Measurements from ENCODE around the gene XYLT1.

XYLT1 gene, protein sequence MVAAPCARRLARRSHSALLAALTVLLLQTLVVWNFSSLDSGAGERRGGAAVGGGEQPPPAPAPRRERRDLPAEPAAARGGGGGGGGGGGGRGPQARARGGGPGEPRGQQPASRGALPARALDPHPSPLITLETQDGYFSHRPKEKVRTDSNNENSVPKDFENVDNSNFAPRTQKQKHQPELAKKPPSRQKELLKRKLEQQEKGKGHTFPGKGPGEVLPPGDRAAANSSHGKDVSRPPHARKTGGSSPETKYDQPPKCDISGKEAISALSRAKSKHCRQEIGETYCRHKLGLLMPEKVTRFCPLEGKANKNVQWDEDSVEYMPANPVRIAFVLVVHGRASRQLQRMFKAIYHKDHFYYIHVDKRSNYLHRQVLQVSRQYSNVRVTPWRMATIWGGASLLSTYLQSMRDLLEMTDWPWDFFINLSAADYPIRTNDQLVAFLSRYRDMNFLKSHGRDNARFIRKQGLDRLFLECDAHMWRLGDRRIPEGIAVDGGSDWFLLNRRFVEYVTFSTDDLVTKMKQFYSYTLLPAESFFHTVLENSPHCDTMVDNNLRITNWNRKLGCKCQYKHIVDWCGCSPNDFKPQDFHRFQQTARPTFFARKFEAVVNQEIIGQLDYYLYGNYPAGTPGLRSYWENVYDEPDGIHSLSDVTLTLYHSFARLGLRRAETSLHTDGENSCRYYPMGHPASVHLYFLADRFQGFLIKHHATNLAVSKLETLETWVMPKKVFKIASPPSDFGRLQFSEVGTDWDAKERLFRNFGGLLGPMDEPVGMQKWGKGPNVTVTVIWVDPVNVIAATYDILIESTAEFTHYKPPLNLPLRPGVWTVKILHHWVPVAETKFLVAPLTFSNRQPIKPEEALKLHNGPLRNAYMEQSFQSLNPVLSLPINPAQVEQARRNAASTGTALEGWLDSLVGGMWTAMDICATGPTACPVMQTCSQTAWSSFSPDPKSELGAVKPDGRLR

DNA sequence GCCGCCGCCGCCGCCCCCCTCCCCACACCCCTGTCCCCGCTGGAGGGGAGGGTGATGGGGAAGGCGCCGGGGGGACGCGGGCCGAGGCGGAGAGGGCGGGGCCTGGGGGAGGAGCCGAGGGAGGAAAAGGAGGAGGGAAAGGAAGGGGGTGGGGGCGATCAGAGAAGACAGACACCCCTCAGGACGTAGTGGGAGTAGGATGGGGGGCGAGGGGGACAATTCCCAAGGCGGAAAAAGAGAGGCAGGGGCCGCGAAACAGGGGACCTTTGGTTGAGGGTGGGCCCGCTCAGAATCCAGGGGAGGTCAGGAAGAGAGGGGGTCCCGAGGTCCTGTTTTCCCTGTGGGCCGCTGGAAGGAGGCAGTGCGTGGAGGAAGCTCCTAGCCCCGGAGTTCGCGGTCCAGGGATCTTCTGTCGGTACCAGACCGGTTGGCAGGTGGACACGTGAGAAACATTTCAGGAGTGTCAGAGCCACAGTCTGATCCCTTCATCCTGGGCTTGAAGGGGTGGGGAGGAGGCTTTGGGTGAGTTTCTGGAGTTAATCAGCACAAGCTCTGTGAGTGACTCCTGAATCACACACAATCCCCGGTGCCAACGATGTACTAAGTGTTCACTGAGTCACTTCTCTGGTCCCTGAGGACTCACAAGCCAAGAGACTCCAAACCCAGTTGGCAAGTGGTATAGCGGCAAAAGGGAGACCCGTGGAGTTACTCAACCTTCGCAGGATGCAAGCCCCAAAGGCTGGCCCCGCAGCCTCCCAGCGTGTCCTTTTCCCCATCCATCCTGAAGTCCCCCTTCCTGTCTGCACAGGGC is at the start of gene XYLT1:
Gene XYLT1 (minus strand): TSS at position 53 of the 811 bp plus-strand sequence. CDS start 164 bp downstream, outside the sequence.
- TF ChIP-seq LEF1 (IDR thresholded peaks at IDR 0.05; ENCODE audit: borderline replicate concordance), result no peak
- no peak for TF ChIP-seq L3MBTL2 (conservative IDR thresholded peaks at IDR 0.05)
- TF ChIP-seq HDGF (IDR thresholded peaks at IDR 0.05; ENCODE audit: borderline replicate concordance), result no peak
- TF ChIP-seq TARDBP (IDR thresholded peaks at IDR 0.05), result no peak
- TF ChIP-seq BHLHE40 (IDR thresholded peaks at IDR 0.05; ENCODE audit: borderline replicate concordance), result no peak
- TF ChIP-seq CTBP1 (IDR thresholded peaks at IDR 0.05; ENCODE audit: borderline replicate concordance), result no peak
- no peak for TF ChIP-seq ELF4 (IDR thresholded peaks at IDR 0.05)
- TF ChIP-seq ZNF384 (IDR thresholded peaks at IDR 0.05), result no peak
- no peak for TF ChIP-seq SP1 (IDR thresholded peaks at IDR 0.05)
- TF ChIP-seq, protein P1, sequence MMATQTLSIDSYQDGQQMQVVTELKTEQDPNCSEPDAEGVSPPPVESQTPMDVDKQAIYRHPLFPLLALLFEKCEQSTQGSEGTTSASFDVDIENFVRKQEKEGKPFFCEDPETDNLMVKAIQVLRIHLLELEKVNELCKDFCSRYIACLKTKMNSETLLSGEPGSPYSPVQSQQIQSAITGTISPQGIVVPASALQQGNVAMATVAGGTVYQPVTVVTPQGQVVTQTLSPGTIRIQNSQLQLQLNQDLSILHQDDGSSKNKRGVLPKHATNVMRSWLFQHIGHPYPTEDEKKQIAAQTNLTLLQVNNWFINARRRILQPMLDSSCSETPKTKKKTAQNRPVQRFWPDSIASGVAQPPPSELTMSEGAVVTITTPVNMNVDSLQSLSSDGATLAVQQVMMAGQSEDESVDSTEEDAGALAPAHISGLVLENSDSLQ (IDR thresholded peaks at IDR 0.05), result no peak
- no peak for TF ChIP-seq SUZ12 (IDR thresholded peaks at IDR 0.05)
- TF ChIP-seq ARNT (IDR thresholded peaks at IDR 0.05), result no peak
- no peak for TF ChIP-seq FOXK2 (IDR thresholded peaks at IDR 0.05)
- no peak for TF ChIP-seq FOXA1 (IDR thresholded peaks at IDR 0.05)
- no peak for TF ChIP-seq NFRKB (IDR thresholded peaks at IDR 0.05)
- no peak for TF ChIP-seq FOXM1 (IDR thresholded peaks at IDR 0.05; ENCODE audit: borderline replicate concordance)
- no peak for DNase-seq (ENCODE audit: extremely low spot score)
- ChIA-PET POLR2A (no interaction called here), CTCF (no interaction called here)

DNA sequence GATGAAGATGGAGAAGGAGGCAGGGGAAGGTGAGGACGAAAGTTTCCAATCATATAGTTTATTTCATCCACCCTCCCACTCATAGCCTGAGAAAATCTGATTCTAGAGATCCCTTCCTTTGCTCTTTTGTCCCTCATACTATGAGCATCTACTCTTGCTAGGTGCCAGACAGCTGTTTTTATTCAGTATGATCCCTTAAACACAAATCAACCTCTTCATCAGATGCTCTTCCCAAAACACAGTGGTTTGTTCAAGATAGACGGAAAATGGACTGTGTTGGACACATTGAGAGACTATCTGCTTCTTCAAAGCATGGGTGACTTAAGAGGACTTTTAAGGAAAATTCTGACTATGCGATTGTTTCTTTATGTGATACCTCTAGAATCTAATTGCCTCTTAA is 49.4 kb upstream of the XYLT1 start:
- POLR2A ChIA-PET, result no interaction called here
- no peak for TF ChIP-seq L3MBTL2 (conservative IDR thresholded peaks at IDR 0.05)
- no peak for TF ChIP-seq NFRKB (IDR thresholded peaks at IDR 0.05)
- TF ChIP-seq TARDBP (IDR thresholded peaks at IDR 0.05), result no peak
- no peak for TF ChIP-seq FOXK2 (IDR thresholded peaks at IDR 0.05)
- TF ChIP-seq LEF1 (IDR thresholded peaks at IDR 0.05; ENCODE audit: borderline replicate concordance), result no peak
- TF ChIP-seq BHLHE40 (IDR thresholded peaks at IDR 0.05; ENCODE audit: borderline replicate concordance), result no peak
- TF ChIP-seq SP1 (IDR thresholded peaks at IDR 0.05), result no peak
- no peak for TF ChIP-seq SUZ12 (IDR thresholded peaks at IDR 0.05)
- no peak for TF ChIP-seq HDGF (IDR thresholded peaks at IDR 0.05; ENCODE audit: borderline replicate concordance)
- TF ChIP-seq ARNT (IDR thresholded peaks at IDR 0.05), result no peak
- DNase-seq (ENCODE audit: extremely low spot score), result no peak
- CTCF ChIA-PET, result no interaction called here

DNA sequence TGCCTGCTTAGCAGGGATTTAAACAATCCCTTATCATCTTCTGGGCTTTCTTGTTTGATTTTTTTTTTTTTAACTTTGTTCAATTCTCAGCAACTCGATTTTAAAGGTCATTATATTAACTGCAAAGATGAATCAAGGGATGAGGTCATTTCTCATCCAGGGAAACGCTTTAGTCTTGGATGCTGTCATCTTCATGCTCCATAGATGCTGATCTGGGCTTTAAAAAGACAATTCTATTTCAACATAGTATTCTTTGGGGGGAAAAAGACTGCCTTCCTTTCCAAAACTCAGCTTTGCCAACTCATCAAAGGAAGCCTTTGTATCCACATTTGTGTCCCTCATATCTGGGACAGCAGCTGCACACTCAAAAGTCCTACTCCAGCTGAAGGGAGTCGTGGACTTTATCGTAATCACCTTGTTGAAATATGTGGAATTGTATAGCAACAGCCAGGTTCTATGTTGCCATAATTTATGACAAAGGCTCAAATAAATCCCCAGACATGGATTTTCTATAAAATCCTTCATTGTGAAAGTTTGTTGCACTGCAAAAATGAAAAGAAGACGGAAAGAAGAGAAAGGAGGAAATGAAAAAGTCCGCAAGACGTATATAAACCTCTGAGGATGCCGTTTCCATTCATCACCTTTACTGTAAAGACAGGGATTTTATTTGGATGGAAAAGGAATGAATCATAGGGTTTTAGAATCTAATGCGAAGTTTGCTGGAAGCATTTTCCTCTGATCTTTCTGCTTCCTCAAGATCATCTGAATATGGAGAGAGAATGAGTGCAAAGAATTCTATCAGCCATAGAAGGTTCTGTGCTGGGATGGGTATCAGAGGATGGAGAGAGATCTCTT is 48.6 kb upstream of the XYLT1 start:
- ChIA-PET CTCF (no interaction called here), POLR2A (no interaction called here)
- TF ChIP-seq FOXA1 (IDR thresholded peaks at IDR 0.05) (no peak), NFRKB (IDR thresholded peaks at IDR 0.05) (no peak), ARNT (IDR thresholded peaks at IDR 0.05) (no peak), FOXM1 (IDR thresholded peaks at IDR 0.05; ENCODE audit: borderline replicate concordance) (no peak), L3MBTL2 (conservative IDR thresholded peaks at IDR 0.05) (no peak), ELF4 (IDR thresholded peaks at IDR 0.05) (no peak), LEF1 (IDR thresholded peaks at IDR 0.05; ENCODE audit: borderline replicate concordance) (no peak), BHLHE40 (IDR thresholded peaks at IDR 0.05; ENCODE audit: borderline replicate concordance) (no peak), CTBP1 (IDR thresholded peaks at IDR 0.05; ENCODE audit: borderline replicate concordance) (no peak), TARDBP (IDR thresholded peaks at IDR 0.05) (no peak)
- TF ChIP-seq, protein P1 (IDR thresholded peaks at IDR 0.05), result no peak
- no peak for DNase-seq (ENCODE audit: extremely low spot score)

DNA sequence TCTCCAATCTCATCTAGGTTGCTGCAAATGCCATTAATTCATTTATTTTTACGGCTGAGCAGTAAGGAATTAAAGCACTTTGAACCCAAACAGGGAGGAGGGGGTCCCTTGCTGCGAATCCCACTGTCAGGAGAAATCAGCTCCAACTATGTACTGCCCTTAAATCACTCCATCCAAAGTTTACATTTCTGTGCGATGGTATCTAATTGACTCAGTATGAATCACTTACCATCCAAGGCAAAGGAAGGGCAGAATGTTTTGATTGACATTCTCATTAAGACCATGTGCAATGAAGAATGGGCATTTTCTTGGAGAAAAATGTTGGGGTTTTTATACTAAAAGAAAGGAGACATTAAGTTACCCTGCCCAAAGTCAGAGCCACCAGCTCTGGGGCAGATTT is 47.7 kb upstream of the XYLT1 start:
- no peak for TF ChIP-seq NFRKB (IDR thresholded peaks at IDR 0.05)
- TF ChIP-seq FOXK2 (IDR thresholded peaks at IDR 0.05), result no peak
- TF ChIP-seq LEF1 (IDR thresholded peaks at IDR 0.05; ENCODE audit: borderline replicate concordance), result no peak
- TF ChIP-seq HDGF (IDR thresholded peaks at IDR 0.05; ENCODE audit: borderline replicate concordance), result no peak
- no peak for TF ChIP-seq L3MBTL2 (conservative IDR thresholded peaks at IDR 0.05)
- TF ChIP-seq CTBP1 (IDR thresholded peaks at IDR 0.05; ENCODE audit: borderline replicate concordance), result no peak
- DNase-seq (ENCODE audit: extremely low spot score), result no peak
- ChIA-PET POLR2A (no interaction called here), CTCF (no interaction called here)
